D721Med (cell line): ENCODE data around the gene PFKM.
"Not testable (repeated sequence)": the region's sequence is repeated elsewhere in the genome, so short reads cannot be mapped to it uniquely, and the experiment has no call there.

Source experiments
- DNase-seq: peaks from one replicate; pipeline ENCODE4 v3.0.0; 2011; ENCODE audit warnings: low spot score; ENCODE audit not compliant: insufficient read length
- FAIRE-seq: peaks from 2 replicates; lab custom pipeline; 2011; peaks lifted over from hg19 to GRCh38; lab: Jason Lieb, UNC
- TF ChIP-seq, protein P1 (sequence below): IDR thresholded peaks from 2 replicates; pipeline ENCODE4 v1.5.1; 2012; ENCODE audit warnings: mild to moderate bottlenecking, control low read depth; ENCODE audit not compliant: insufficient read depth; ENCODE audit errors: missing control alignments

The PFKM gene

DNA sequence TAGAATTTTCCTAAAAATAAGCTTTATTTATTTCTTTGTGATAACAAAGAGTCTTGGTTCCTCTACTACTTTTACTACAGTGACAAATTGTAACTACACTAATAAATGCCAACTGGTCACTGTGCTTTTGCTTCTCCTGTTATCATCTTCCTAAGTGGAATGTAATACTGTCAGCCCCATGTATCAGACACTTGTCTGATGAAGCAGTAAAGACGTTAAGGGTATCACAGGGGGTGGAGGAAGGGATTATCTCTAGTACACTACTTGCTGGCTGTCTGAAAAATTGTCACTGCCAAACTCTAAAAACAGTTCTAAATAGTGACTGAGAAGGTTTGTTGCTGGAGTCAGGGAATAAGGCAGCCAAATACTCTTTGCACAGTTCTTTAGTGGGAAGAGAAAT lies 26.8 kb downstream of the PFKM start:
- TF ChIP-seq, protein P1, sequence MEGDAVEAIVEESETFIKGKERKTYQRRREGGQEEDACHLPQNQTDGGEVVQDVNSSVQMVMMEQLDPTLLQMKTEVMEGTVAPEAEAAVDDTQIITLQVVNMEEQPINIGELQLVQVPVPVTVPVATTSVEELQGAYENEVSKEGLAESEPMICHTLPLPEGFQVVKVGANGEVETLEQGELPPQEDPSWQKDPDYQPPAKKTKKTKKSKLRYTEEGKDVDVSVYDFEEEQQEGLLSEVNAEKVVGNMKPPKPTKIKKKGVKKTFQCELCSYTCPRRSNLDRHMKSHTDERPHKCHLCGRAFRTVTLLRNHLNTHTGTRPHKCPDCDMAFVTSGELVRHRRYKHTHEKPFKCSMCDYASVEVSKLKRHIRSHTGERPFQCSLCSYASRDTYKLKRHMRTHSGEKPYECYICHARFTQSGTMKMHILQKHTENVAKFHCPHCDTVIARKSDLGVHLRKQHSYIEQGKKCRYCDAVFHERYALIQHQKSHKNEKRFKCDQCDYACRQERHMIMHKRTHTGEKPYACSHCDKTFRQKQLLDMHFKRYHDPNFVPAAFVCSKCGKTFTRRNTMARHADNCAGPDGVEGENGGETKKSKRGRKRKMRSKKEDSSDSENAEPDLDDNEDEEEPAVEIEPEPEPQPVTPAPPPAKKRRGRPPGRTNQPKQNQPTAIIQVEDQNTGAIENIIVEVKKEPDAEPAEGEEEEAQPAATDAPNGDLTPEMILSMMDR = no peak
- no peak for FAIRE-seq

DNA sequence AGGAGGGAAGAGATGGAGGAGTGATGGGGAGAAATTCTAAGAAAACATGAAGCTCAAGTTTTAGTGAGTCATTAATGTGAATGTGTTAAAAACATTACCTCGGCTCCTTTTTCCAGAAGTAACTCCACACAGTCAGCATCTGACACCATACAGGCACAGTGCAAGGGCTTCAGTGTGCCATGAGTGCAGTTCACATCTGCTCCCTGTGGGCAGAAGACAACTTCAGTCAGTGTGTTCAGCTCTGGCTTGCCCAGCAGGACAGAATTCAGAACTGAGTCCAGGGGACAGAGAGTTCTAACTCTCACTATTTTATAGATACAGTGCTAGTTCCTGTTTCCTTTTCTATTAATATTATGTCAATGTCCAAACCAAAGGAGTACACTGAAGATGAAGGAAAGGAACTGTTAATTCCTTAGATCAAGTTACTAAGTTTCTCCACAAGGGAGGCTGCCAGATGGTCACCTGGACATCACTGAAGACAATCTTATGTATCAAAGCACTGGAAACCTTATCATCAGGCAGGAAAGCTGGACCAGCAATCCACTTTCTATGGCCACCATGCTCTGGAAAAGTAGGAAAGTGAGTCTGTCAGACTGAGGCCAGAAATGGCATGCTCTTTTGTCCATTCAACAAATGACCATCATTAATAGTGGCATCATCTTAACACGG lies 32.1 kb downstream of the PFKM start:
- FAIRE-seq (no peak), DNase-seq (no peak)
- TF ChIP-seq, protein P1 = no peak

More for the DNA sequence above, 26.8 kb downstream of the PFKM start:
- no peak for DNase-seq

DNA sequence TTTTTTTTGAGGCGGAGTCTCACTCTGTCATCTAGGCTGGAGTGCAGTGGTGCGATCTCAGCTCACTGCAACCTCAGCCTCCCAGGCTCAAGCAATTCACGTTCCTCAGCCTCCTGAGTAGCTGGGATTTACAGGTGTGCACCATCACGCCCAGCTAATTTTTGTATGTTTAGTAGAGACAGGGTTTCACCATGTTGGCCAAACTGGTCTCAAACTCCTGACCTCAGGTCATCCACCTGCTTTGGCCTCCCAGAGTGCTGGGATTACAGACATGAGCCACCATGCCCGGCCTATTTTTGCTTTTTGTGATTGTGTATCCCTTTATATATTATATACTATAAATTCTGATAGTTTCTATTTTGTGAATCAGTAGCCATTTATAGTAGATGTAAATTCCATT lies 36.6 kb downstream of the PFKM start:
- not testable (repeated sequence) for FAIRE-seq

DNA sequence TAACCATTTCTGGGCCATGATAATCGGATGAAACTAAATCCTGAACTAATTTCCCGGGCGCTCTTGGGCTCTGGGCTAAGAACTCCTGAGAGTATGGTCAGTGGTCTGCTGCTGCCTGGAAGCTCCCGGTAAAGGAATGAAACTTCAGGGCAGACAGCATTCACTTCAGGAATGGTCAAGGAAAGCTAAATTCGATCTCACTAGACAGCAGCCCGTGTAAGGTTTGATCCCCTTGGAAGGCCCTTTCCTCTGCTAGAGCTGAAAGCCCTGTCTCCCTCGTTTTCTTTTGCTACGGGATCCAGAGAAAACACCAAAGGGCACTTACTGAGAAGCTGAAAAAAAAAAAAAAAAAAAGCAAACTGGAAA lies 37.5 kb downstream of the PFKM start:
- no peak for FAIRE-seq

More for the DNA sequence above, 36.6 kb downstream of the PFKM start:
- not testable (repeated sequence) for DNase-seq

DNA sequence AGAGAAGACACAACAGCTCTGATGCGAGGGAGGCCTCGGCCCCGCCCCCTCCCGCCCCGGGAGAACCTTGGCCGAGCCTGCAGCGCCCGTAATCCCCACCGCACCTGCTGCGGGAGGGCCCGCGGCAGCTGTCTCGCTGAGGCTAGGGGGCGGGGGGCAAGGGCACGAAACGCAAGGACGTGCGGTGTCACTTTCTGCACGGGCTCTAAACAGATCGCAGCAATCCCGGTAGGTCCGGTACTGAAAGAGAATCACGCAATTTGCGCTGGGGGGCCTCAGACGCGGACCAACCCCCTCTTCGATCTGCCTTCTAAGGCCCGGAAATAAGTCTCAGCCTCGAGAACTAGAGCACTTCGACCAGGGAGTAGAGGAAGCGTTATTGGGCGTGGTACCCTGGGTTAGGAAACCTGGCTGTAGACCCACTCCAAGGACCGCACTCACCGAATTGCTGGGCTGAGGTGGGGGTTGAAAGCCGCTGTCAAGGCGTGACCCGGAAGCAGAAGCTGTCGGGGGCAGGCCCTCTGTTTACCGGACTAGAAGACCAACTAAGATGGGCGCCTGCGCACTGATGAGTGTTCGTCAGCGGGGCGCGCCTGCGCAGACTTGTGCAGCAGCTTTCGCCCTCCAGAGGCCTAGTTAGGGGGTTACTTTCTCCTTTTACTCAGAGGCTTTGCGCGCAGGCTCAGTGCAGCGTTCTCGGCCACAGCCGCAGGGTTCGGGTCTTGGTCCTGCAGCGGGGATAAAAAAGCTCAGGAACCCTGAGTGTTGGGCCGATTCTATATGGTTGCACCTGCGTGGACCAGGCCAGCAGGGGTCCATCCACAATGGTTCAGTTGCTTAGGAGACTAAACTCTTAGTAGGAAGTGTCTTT lies 38.1 kb downstream of the PFKM start, which contains the start of gene ASB8:
Gene ASB8 (minus strand): TSS at position 498 of the 871 bp plus-strand sequence. CDS start 4,019 bp downstream, outside the sequence.
- TF ChIP-seq, protein P1 = peak; percentile 34
- FAIRE-seq (no peak), DNase-seq (peak; percentile 37)

More for the DNA sequence above, 37.5 kb downstream of the PFKM start:
- DNase-seq = no peak
- TF ChIP-seq, protein P1 = no peak

DNA sequence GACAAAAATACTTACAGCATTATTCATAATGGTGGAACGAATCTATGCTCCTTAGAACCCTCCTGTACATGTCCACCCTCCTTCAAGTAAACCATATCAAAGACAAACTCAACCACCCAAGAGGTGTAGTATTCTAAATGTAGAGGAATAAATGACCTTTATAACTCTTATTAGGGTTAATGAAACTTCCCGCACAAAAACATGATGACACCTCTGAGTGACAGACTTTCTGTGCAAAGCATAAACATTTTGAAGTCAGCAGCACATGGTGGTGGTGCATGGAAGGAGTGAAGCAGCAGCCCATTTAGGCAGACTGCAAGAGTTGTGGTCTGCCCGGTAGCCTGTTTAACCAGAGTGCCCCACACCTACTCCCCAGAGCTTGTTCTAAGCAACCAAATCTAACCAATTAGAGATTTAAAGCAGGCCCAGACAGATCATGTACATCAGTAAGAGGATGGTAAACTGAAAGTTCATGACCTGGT lies 38.8 kb downstream of the PFKM start:
- FAIRE-seq (no peak), DNase-seq (no peak)
- TF ChIP-seq, protein P1 = no peak

DNA sequence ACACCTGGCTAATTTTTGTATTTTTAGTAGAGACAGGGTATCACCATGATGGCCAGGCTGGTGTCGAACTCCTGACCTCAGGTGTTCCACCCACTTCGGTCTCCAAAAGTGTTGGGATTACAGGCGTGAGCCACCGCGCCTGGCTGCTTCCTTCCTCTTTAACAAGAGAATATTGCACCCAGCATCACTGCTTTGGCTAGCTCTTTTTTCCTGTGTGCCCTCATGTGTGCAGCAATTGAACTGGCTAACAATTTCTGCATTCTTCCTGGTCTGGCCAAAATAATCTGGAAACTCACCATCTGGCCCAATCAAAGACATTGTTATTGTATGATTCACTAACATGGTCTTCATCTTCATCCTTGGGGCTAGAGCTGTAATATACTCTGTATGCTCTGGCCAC lies 40.9 kb downstream of the PFKM start:
- TF ChIP-seq, protein P1 = no peak
- no peak for DNase-seq
- no peak for FAIRE-seq
